Spleen (tissue), 7 donors: Measurements from ENCODE around the gene LRRC4C.

Experiments used
- CTCF ChIP-seq, 11 experiments: fragments of 200-600 bp in 7 of 11; fragments of 450-650 bp in 4 of 11; sonication (generic) in 4 of 11; IDR thresholded peaks in 8 of 11; conservative IDR thresholded peaks in 3 of 11; 1 replicate in 7 of 11; 2 replicates in 4 of 11; pipeline versions ENCODE4 v1.4.0 to v1.8.0; 2016 to 2021; ENCODE audit warnings: antibody characterized with exemption in 11 of 11, inconsistent platforms in 4 of 11, mild to moderate bottlenecking in 1 of 11
- POLR2A ChIP-seq, 3 donors: fragments of 450-650 bp; IDR thresholded peaks; one replicate each; pipeline ENCODE4 v1.5.1; 2017; ENCODE audit warnings: antibody characterized with exemption in 3 of 3, mild to moderate bottlenecking in 1 of 3
- POLR2AphosphoS5 ChIP-seq, 3 donors: sonication (generic); formaldehyde crosslinking; IDR thresholded peaks; one replicate each; pipeline ENCODE4 v1.5.1; 2017; ENCODE audit warnings: antibody characterized with exemption in 3 of 3
- donor health status: DM: no; HTN: no; CAD: no; lungs with moderate emphysema.
- donor health status: DM: no; HTN: no; CAD: no.
- donor health status: DM: no; HTN: no; CAD: no.

- no peak for TF ChIP-seq CTCF (IDR thresholded peaks at IDR 0.05 in 8 of 11, conservative IDR thresholded peaks at IDR 0.05 in 3 of 11)
- no peak for TF ChIP-seq POLR2A (IDR thresholded peaks at IDR 0.05)
- no peak for TF ChIP-seq POLR2AphosphoS5 (IDR thresholded peaks at IDR 0.05)
Observed at GRCh38 chr11:41389623-41390130, 69.8 kb downstream of the LRRC4C start.
